Adrenal gland (tissue), 12 donors: Measurements from ENCODE around the gene LAMP2. TPM values are rescaled to one million over a fixed set of nuclear protein-coding genes. Genes with fewer than 3 reads are reported as not detected.

Experiments
- DNase-seq, 7 donors: peaks; one replicate each; pipeline ENCODE4 v3.0.0-alpha.2; 2019 to 2020
- H3K27ac ChIP-seq, 5 donors: fragments of 200-600 bp; sonication (generic) in 4 of 5; 1 replicate in 3 of 5; 2 replicates in 2 of 5; pipeline versions ENCODE4 v1.5.1 to v1.8.0; 2016 to 2020; ENCODE audit warnings: mild to moderate bottlenecking in 1 of 5
- H3K27me3 ChIP-seq: fragments of 200-600 bp; 2 replicates; pipeline ENCODE4 v1.8.0; 2021
- H3K36me3 ChIP-seq, 2 donors: fragments of 200-600 bp; replicated peaks in 1 of 2; 1 replicate in 1 of 2; 2 replicates in 1 of 2; pipeline versions ENCODE4 v1.5.1 to v1.8.0; 2018 to 2022
- H3K4me1 ChIP-seq, 2 donors: fragments of 200-600 bp; replicated peaks in 1 of 2; 1 replicate in 1 of 2; 2 replicates in 1 of 2; pipeline versions ENCODE4 v1.5.1 to v1.8.0; 2018 to 2021
- H3K4me3 ChIP-seq, 4 donors: fragments of 200-600 bp; sonication (generic) in 3 of 4; one replicate each; pipeline ENCODE4 v1.5.1; 2016 to 2018
- H3K9me3 ChIP-seq, 3 donors: fragments of 200-600 bp; sonication (generic) in 1 of 3; replicated peaks in 1 of 3; 1 replicate in 2 of 3; 2 replicates in 1 of 3; pipeline versions ENCODE4 v1.5.1 to v1.8.0; 2016 to 2021
- POLR2A ChIP-seq, 2 donors: fragments of 450-650 bp; IDR thresholded peaks; one replicate each; pipeline ENCODE4 v1.6.1; 2017; ENCODE audit warnings: antibody characterized with exemption in 2 of 2, mild to moderate bottlenecking in 2 of 2, moderate library complexity in 1 of 2
- WGBS, 4 donors: extraction: QIAGEN DNeasy Blood & Tissue Kit in 2 of 4; methylation state at CpG; one replicate each; pipeline versions ENCODE4 v1.1.5 to v1.1.7; 2013 to 2017; 5-methylcytosine and 5-hydroxymethylcytosine counted together
- intact Hi-C, 2 donors: fragments of 100-400 bp; cut with DNase I; formaldehyde crosslinking; loops; one replicate each; pipeline versions ENCODE4 v1.14.1 to v1.15.0; 2022 to 2023
- polyA plus RNA-seq, 3 donors: library from polyadenylated mRNA; stranded (reverse); fragments of 200-250 nt in 2 of 3; fragments of 350-450 nt in 1 of 3; fragmentation: Illumina TruSeq in 1 of 3; extraction: RNeasy Lipid Tissue Mini Kit (QIAGEN cat#74804) in 1 of 3; gene quantifications; one replicate each; pipeline ENCODE4 v1.2.3, GENCODE V29; 2013 to 2014
- total RNA-seq, 9 donors: library from RNA; depleted of rRNA in 4 of 9; stranded (reverse); fragments of >200 nt in 4 of 9; fragments of 120-200 nt in 1 of 9; fragmentation: NEBNext Ultra II Directional in 1 of 9; extraction: Animal tissue kit (Norgen Biotek cat#: 25700) in 1 of 9; gene quantifications; one replicate each; pipeline versions ENCODE4 v1.1.0 to v1.2.4, GENCODE V29; 2013 to 2023
- TF ChIP-seq, protein P1 (sequence below), 6 experiments: fragments of 450-650 bp in 4 of 6; fragments of 200-600 bp in 2 of 6; sonication (generic) in 1 of 6; IDR thresholded peaks; 1 replicate in 5 of 6; 2 replicates in 1 of 6; pipeline versions ENCODE4 v1.5.1 to v1.8.0; 2016 to 2021; ENCODE audit warnings: antibody characterized with exemption in 6 of 6, mild to moderate bottlenecking in 2 of 6, moderate library complexity in 1 of 6
- donor health status: healthy with polysubstance abuse.
- donor health status: Bipolar disorder and iron deficiency.
- donor health status: DM: yes; HTN: yes; CAD: no.
- donor health status: DM: no; HTN: no; CAD: no.
- donor health status: DM: no; HTN: no; CAD: no.
- donor health status: DM: yes; HTN: yes; CAD: no.

LAMP2 gene
- total and polyA plus RNA-seq, 12 donors, result 15.8 to 206 (median 157) TPM

GRCh38 chrX:120459309-120459708, 9.8 kb downstream of the LAMP2 start:
- Histone ChIP-seq H3K4me3 (no peak overlapping the region), H3K4me1 (peaks cover 2 to 11% of the 10 kb centered on the region in 2 donors)

GRCh38 chrX:120457766-120458180, 11.3 kb downstream of the LAMP2 start:
- DNase-seq, result peak in 1 of 7 donors; percentile 11
- Histone ChIP-seq H3K4me3 (no peak overlapping the region), H3K4me1 (peaks cover 0 to 11% of the 10 kb centered on the region in 2 donors), H3K36me3 (peaks cover 0 to 12% of the 10 kb centered on the region in 2 donors), H3K27ac (peak overlapping the region in 3 of 5 donors; percentile 14 to 43 (median 17)), H3K27me3 (no peaks in the 10 kb centered on the region), H3K9me3 (no peaks in the 10 kb centered on the region)
- intact Hi-C loops, result no loop called here
- TF ChIP-seq, protein P1, sequence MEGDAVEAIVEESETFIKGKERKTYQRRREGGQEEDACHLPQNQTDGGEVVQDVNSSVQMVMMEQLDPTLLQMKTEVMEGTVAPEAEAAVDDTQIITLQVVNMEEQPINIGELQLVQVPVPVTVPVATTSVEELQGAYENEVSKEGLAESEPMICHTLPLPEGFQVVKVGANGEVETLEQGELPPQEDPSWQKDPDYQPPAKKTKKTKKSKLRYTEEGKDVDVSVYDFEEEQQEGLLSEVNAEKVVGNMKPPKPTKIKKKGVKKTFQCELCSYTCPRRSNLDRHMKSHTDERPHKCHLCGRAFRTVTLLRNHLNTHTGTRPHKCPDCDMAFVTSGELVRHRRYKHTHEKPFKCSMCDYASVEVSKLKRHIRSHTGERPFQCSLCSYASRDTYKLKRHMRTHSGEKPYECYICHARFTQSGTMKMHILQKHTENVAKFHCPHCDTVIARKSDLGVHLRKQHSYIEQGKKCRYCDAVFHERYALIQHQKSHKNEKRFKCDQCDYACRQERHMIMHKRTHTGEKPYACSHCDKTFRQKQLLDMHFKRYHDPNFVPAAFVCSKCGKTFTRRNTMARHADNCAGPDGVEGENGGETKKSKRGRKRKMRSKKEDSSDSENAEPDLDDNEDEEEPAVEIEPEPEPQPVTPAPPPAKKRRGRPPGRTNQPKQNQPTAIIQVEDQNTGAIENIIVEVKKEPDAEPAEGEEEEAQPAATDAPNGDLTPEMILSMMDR (IDR thresholded peaks at IDR 0.05), result no peak
- peak in 1 of 2 donors; percentile 18 for TF ChIP-seq POLR2A (IDR thresholded peaks at IDR 0.05)
- WGBS, 4 donors, result 14 to 36% (median 20%) methylated on average over 1 to 2 of the region's 2 CpGs

More at GRCh38 chrX:120459309-120459708, 9.8 kb downstream of the LAMP2 start:
- peaks cover 0 to 10% of the 10 kb centered on the region in 2 donors for H3K36me3 ChIP-seq
- no peak overlapping the region for H3K27ac ChIP-seq
- H3K27me3 ChIP-seq, result no peaks in the 10 kb centered on the region
- intact Hi-C loops, result no loop called here
- H3K9me3 ChIP-seq, result no peaks in the 10 kb centered on the region
- DNase-seq, result no peak
- TF ChIP-seq, protein P1 (IDR thresholded peaks at IDR 0.05), result no peak
- TF ChIP-seq POLR2A (IDR thresholded peaks at IDR 0.05), result no peak

DNA sequence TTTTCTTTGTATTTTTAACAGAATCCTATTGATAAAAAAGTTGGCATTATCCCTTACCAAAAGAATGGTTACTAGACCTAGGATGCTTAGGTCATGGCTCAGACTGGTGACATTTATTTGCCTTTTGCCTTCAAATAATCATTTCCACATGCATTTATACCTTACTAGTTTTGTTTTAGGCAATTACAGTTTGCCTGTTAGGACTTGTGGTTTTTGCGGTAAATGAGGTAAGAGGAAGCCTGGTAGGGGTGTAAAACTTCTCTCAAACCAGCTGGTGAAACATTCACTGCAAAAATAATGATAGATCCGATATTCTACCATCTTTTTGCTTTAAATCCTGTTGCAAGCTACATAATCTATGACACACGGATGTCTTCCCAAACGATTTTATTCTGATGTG, 12.1 kb downstream of the LAMP2 start:
- H3K27me3 ChIP-seq, result no peaks in the 10 kb centered on the region
- intact Hi-C loops, result no loop called here
- no peak overlapping the region for H3K27ac ChIP-seq
- H3K4me3 ChIP-seq, result no peak overlapping the region
- 36 to 68% (median 51%) methylated on average over 4 of the region's 4 CpGs for WGBS, 4 donors
- peaks cover 0 to 11% of the 10 kb centered on the region in 2 donors for H3K4me1 ChIP-seq
- H3K36me3 ChIP-seq, result peaks cover 0 to 12% of the 10 kb centered on the region in 2 donors
- H3K9me3 ChIP-seq, result no peaks in the 10 kb centered on the region
- DNase-seq, result no peak
- TF ChIP-seq, protein P1 (IDR thresholded peaks at IDR 0.05), result no peak
- no peak for TF ChIP-seq POLR2A (IDR thresholded peaks at IDR 0.05)

- no peak overlapping the region for H3K27ac ChIP-seq
- peaks cover 0 to 11% of the 10 kb centered on the region in 2 donors for H3K4me1 ChIP-seq
- DNase-seq, result no peak
- TF ChIP-seq, protein P1 (IDR thresholded peaks at IDR 0.05), result no peak
- no peak for TF ChIP-seq POLR2A (IDR thresholded peaks at IDR 0.05)
- H3K27me3 ChIP-seq, result no peaks in the 10 kb centered on the region
- H3K4me3 ChIP-seq, result no peak overlapping the region
- WGBS, 4 donors, result 66 to 86% (median 77%) methylated on average over 5 of the region's 5 CpGs
- H3K9me3 ChIP-seq, result no peaks in the 10 kb centered on the region
- H3K36me3 ChIP-seq, result peaks cover 0 to 12% of the 10 kb centered on the region in 2 donors
- intact Hi-C loops, result no loop called here
Measured at GRCh38 chrX:120453985-120454384, 15.1 kb downstream of the LAMP2 start.
